GM12878 (cell line): ENCODE results near the gene PI16. TPM values are rescaled to one million over a fixed set of nuclear protein-coding genes. Genes with fewer than 3 reads are reported as not detected.

Experiments
- ATAC-seq: fragments of 200-7000 bp; cut with Tn5 transposase; 3 replicates; pipeline ENCODE4 v1.9.1; 2020; ENCODE audit warnings: mild to moderate bottlenecking, moderate library complexity
- BruUV-seq: library from RNA; stranded (reverse); fragments of 400-500 nt; replicated peaks from 2 replicates; lab custom pipeline; 2021; lab: Mats Ljungman, UMichigan
- CTCF ChIA-PET: fragments of 300-600 bp; sonication (Branson Sonifier 250); formaldehyde crosslinking; extraction: SDS; loops from one replicate; lab custom pipeline; 2021; ENCODE audit warnings: inconsistent platforms; lab: Yijun Ruan, JAX
- POLR2A ChIA-PET: fragments of 350-600 bp; formaldehyde crosslinking; extraction: SDS; loops from one replicate; lab custom pipeline; 2021; ENCODE audit warnings: inconsistent platforms; lab: Charles Lee
- RAD21 ChIA-PET: fragments of 300-600 bp; sonication (Branson Sonifier 250); formaldehyde crosslinking; loops from one replicate; lab custom pipeline; 2023; ENCODE audit warnings: antibody characterized with exemption; ENCODE audit not compliant: unreplicated experiment; lab: Charles Lee
- SMC1A ChIA-PET: fragments of 300-600 bp; sonication (Branson Sonifier 250); formaldehyde crosslinking; loops from one replicate; lab custom pipeline; 2023; ENCODE audit not compliant: unreplicated experiment, uncharacterized antibody; lab: Charles Lee
- DNase-seq: peaks from one replicate; pipeline ENCODE4 v3.0.0-alpha.2; 2011; ENCODE audit warnings: low read depth, low spot score
- FAIRE-seq: peaks from 3 replicates; lab custom pipeline; 2011; peaks lifted over from hg19 to GRCh38; lab: Jason Lieb, UNC
- H2AFZ ChIP-seq: 2 replicates; pipeline ENCODE4 v1.6.0; 2011; ENCODE audit warnings: low read depth, low read length, control low read depth; ENCODE audit not compliant: control insufficient read depth
- H3K27ac ChIP-seq: 2 replicates; pipeline ENCODE4 v1.5.1; 2011; ENCODE audit warnings: control low read depth; ENCODE audit not compliant: control insufficient read depth, insufficient read depth
- H3K27me3 ChIP-seq, 2 experiments: replicated peaks in 1 of 2; 2 replicates each; pipeline versions ENCODE4 v1.6.0 to v1.6.1; 2011; ENCODE audit warnings: low read length in 1 of 2; ENCODE audit not compliant: control insufficient read depth in 2 of 2, insufficient read depth in 2 of 2
- H3K36me3 ChIP-seq, 2 experiments: 2 replicates each; pipeline ENCODE4 v1.5.1; 2011; ENCODE audit warnings: low read length in 1 of 2; ENCODE audit not compliant: control insufficient read depth in 2 of 2, insufficient read depth in 2 of 2
- H3K4me1 ChIP-seq: 2 replicates; pipeline ENCODE4 v1.6.1; 2011; ENCODE audit warnings: mild to moderate bottlenecking, low read length, moderate library complexity, mixed read lengths; ENCODE audit not compliant: control insufficient read depth, insufficient read depth
- H3K4me2 ChIP-seq: 2 replicates; pipeline ENCODE4 v1.6.0; 2011; ENCODE audit warnings: control low read depth; ENCODE audit not compliant: control insufficient read depth, insufficient read depth
- H3K4me3 ChIP-seq: fragments of 200-600 bp; sonication (generic); 2 replicates; pipeline ENCODE4 v1.5.1; 2016
- H3K79me2 ChIP-seq: 2 replicates; pipeline ENCODE4 v1.6.0; 2011; ENCODE audit warnings: low read length; ENCODE audit not compliant: control insufficient read depth, insufficient read depth
- H3K9ac ChIP-seq: 2 replicates; pipeline ENCODE4 v1.8.0; 2011; ENCODE audit warnings: low read length, control low read depth, mixed read lengths; ENCODE audit not compliant: control insufficient read depth, insufficient read depth
- H3K9me3 ChIP-seq: replicated peaks from 3 replicates; pipeline ENCODE4 v1.5.1; 2011; ENCODE audit warnings: mild to moderate bottlenecking, low read length; ENCODE audit not compliant: control insufficient read depth, insufficient read depth
- H4K20me1 ChIP-seq: 2 replicates; pipeline ENCODE4 v1.6.0; 2011; ENCODE audit not compliant: control insufficient read depth, insufficient read depth
- CBX5 ChIP-seq: sonication (generic); IDR thresholded peaks from 2 replicates; pipeline ENCODE4 v1.6.1; 2016; ENCODE audit warnings: low read depth, moderate library complexity, mild to moderate bottlenecking, inconsistent platforms
- CHD2 ChIP-seq: IDR thresholded peaks from 2 replicates; pipeline ENCODE4 v1.6.1; 2011; ENCODE audit warnings: low read depth, low read length, improper control_type of control experiment, borderline replicate concordance
- KAT2A ChIP-seq: conservative IDR thresholded peaks from 2 replicates; pipeline ENCODE4 v1.6.1; 2011; ENCODE audit warnings: low read depth, low read length; ENCODE audit not compliant: control insufficient read depth
- MYC ChIP-seq: IDR thresholded peaks from 2 replicates; pipeline ENCODE4 v1.6.1; 2011; ENCODE audit warnings: mild to moderate bottlenecking, low read length, moderate library complexity, inconsistent platforms; ENCODE audit not compliant: insufficient read depth, insufficient replicate concordance, insufficient read length, severe bottlenecking
- POLR2A ChIP-seq: IDR thresholded peaks from 2 replicates; pipeline ENCODE4 v1.6.1; 2011; ENCODE audit warnings: low read depth, mild to moderate bottlenecking, low read length
- RBBP5 ChIP-seq: fragments of 200-600 bp; sonication (generic); conservative IDR thresholded peaks from 2 replicates; pipeline ENCODE4 v1.6.1; 2016
- SPI1 ChIP-seq: IDR thresholded peaks from 2 replicates; pipeline ENCODE4 v1.6.1; 2011; ENCODE audit warnings: low read depth, mild to moderate bottlenecking, low read length, moderate library complexity, borderline replicate concordance; ENCODE audit not compliant: insufficient read depth
- SRF ChIP-seq, 2 experiments: IDR thresholded peaks; 2 replicates each; pipeline ENCODE4 v1.6.1; 2011; ENCODE audit warnings: low read depth in 2 of 2, low read length in 2 of 2, mild to moderate bottlenecking in 1 of 2, moderate library complexity in 1 of 2
- TAF1 ChIP-seq: IDR thresholded peaks from 2 replicates; pipeline ENCODE4 v1.6.1; 2011; ENCODE audit warnings: mild to moderate bottlenecking, low read depth, low read length, borderline replicate concordance
- YY1 ChIP-seq: IDR thresholded peaks from 2 replicates; pipeline ENCODE4 v1.6.1; 2011; ENCODE audit warnings: low read depth, mild to moderate bottlenecking, low read length
- ZNF592 ChIP-seq: fragments of 450-650 bp; IDR thresholded peaks from 2 replicates; pipeline ENCODE4 v1.6.1; 2017; ENCODE audit warnings: mild to moderate bottlenecking, moderate library complexity
- WGBS: methylation state at CpG from one replicate; pipeline ENCODE4 v1.1.6; 2016; ENCODE audit warnings: low lambda C conversion rate; ENCODE audit not compliant: insufficient replicate concordance, insufficient coverage; ENCODE audit errors: missing lambda C conversion rate; 5-methylcytosine and 5-hydroxymethylcytosine counted together
- in situ Hi-C: fragments of 300-500 bp; cut with MboI; formaldehyde crosslinking; loops from 9 replicates; pipeline ENCODE4 v1.14.3; 2018; ENCODE audit warnings: mixed read lengths
- intact Hi-C: fragments of 100-400 bp; cut with micrococcal nuclease; formaldehyde crosslinking; loops from one replicate; pipeline ENCODE4 v1.14.2; 2022; ENCODE audit not compliant: unreplicated experiment
- polyA plus RNA-seq, 11 experiments: library from polyadenylated mRNA; depleted of rRNA in 4 of 11; unstranded in 6 of 11; stranded (reverse) in 5 of 11; fragments of >200 nt; fragmentation: Nextera tagmentation in 4 of 11; fragmentation: Illumina TruSeq in 1 of 11; extraction: Ambion mirVana in 4 of 11; extraction: Trizol in 1 of 11; gene quantifications; 1 replicate in 1 of 11; 2 replicates in 10 of 11; pipeline versions ENCODE4 v1.2.1 to v1.2.3, GENCODE V29; 2011 to 2016; ENCODE audit warnings: inconsistent platforms in 2 of 11, missing spikeins in 2 of 11, low read depth in 1 of 11
- total RNA-seq, 4 experiments: library from RNA; depleted of rRNA in 3 of 4; stranded (reverse); fragments of >200 nt in 3 of 4; fragmentation: Illumina TruSeq in 1 of 4; extraction: Trizol in 1 of 4; gene quantifications; 2 replicates each; pipeline versions ENCODE4 v1.2.1 to v1.2.3, GENCODE V29; 2013 to 2021

PI16 gene
- total and polyA plus RNA-seq, 10 of the 15 experiments (the other 5 are each of a cell fraction or from before 2014, with no cell fraction given): 0.08 to 0.12 TPM; not detected in 8

GRCh38 chr6:36961441-36962435 is 7.2 kb downstream of the PI16 start:
- BruUV-seq: no TSS peak
- Histone ChIP-seq H3K4me3 (no peak overlapping the region), H3K4me2 (no peak overlapping the region), H3K4me1 (peaks cover 14% of the 10 kb centered on the region), H3K9ac (no peak overlapping the region), H3K79me2 (no peaks in the 10 kb centered on the region), H3K27ac (no peak overlapping the region), H4K20me1 (no peaks in the 10 kb centered on the region), H3K27me3 (no peaks in the 10 kb centered on the region), H2AFZ (no peak overlapping the region), H3K36me3 (peaks cover 0 to 1% of the 10 kb centered on the region in 2 experiments; a peak in 2 of 4 replicates), H3K9me3 (no peaks in the 10 kb centered on the region)
- RAD21 ChIA-PET: no interaction called here
- SMC1A ChIA-PET: no interaction called here
- intact Hi-C loops: no loop called here
- TF ChIP-seq YY1 (no peak), KAT2A (no peak), RBBP5 (no peak), CBX5 (no peak)
- in situ Hi-C loops: no loop called here
- CTCF ChIA-PET: no interaction called here
- DNase-seq (no peak), ATAC-seq (no peak), FAIRE-seq (no peak)
- 49% methylated on average over 40 of the region's 40 CpGs for WGBS
- POLR2A ChIA-PET: no interaction called here

- H4K20me1 ChIP-seq: no peaks in the 10 kb centered on the region
- DNase-seq (no peak), ATAC-seq (peak; percentile 54), FAIRE-seq (peak; percentile 80)
- ChIA-PET POLR2A (no interaction called here), RAD21 (interaction anchor here (0.6 to 2.1 kb wide), 2 partner anchors 53 to 55 kb away, joined by 3 to 6 read pairs; no protein-coding TSS in a partner anchor), SMC1A (interaction anchor here (1.9 kb wide), 1 partner anchor 56 kb away, joined by 8 read pairs; no protein-coding TSS in a partner anchor), CTCF (interaction anchor here (2.2 kb wide), 1 partner anchor 55 kb away, joined by 6 read pairs; no protein-coding TSS in a partner anchor)
- in situ Hi-C loops: no loop called here
- no peaks in the 10 kb centered on the region for H3K79me2 ChIP-seq
- H3K4me1 ChIP-seq: peaks cover 14% of the 10 kb centered on the region
- H2AFZ ChIP-seq: peak overlapping the region; percentile 62
- intact Hi-C loops: no loop called here
- no peaks in the 10 kb centered on the region for H3K27me3 ChIP-seq
- H3K9ac ChIP-seq: no peak overlapping the region
- H3K36me3 ChIP-seq: peaks cover 2 to 5% of the 10 kb centered on the region in 2 experiments; a peak in 3 of 4 replicates
- BruUV-seq: no TSS peak
- no peak overlapping the region for H3K4me3 ChIP-seq
- no peak overlapping the region for H3K27ac ChIP-seq
- H3K9me3 ChIP-seq: no peaks in the 10 kb centered on the region
- WGBS: 25% methylated on average over 11 of the region's 12 CpGs
- peak overlapping the region; percentile 38; the same call in 1 of the 2 replicates for H3K4me2 ChIP-seq
- TF ChIP-seq TAF1 (no peak), ZNF592 (no peak), MYC (no peak), YY1 (peak; percentile 39; the same call in 1 of the 2 replicates), POLR2A (0 out of 2 replicates have a peak, but pooled peaks have one; percentile 19), SRF (IDR thresholded peaks at IDR 0.05; ENCODE audit: low read depth in 2 of 2, low read length in 2 of 2) (0 out of 4 replicates have a peak, but pooled peaks of 1 of the 2 experiments have one; percentile 33), CHD2 (no peak), SPI1 (peak; percentile 35; the same call in 1 of the 2 replicates)
These were observed 8.3 kb downstream of the PI16 start for GRCh38 chr6:36962874-36963273.
